ENCODE measurements around the gene THNSL1. TPM values are rescaled to one million over a fixed set of nuclear protein-coding genes. Genes with fewer than 3 reads are reported as not detected.

Gene THNSL1
- total and polyA plus RNA-seq, 2 of the 8 experiments (the other 6 are each of a cell fraction or from before 2014, with no cell fraction given) = 1.4 to 3.1 TPM

DNA sequence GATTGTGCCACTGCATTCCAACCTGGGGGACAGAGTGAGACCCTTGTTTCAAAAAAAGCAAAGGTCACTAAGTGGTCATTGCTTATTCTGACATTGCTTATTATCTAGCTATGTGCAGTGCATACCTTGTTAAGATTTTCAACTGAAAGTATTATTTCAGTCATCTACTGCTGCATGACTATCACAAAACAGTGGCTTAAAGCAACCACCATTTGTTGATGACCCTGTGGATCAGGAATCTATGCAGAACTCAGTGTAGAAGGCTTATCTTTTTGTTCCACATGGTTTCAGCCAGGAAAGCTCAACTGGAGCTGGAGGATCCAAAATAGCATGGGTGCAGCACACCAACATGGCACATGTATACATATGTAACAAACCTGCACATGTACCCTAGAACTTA lies 23.1 kb downstream of the THNSL1 start:
- POLR2A ChIA-PET (ENCODE audit: partially characterized antibody) = interaction anchor here (0.6 to 2.1 kb wide), 2 partner anchors 22 to 188 kb away, joined by 3 to 6 read pairs; no protein-coding TSS in a partner anchor
- no peak overlapping the region for H2BK5ac ChIP-seq (ENCODE audit: low read depth, low read length)
- H3K27ac ChIP-seq (ENCODE audit: low read depth, low read length) = no peak overlapping the region
- no peak overlapping the region for H2BK15ac ChIP-seq (ENCODE audit: low read length)
- H3K23ac ChIP-seq (ENCODE audit: insufficient read length) = no peak overlapping the region
- no peak overlapping the region for H4K5ac ChIP-seq (ENCODE audit: insufficient read length, low read depth, low read length)
- H3K4me3 ChIP-seq (ENCODE audit: extremely low read depth in 1 of 4, insufficient read depth in 2 of 4, low read depth in 3 of 4, low read length in 4 of 4) = no peak overlapping the region
- no peak overlapping the region for H3K4me2 ChIP-seq (ENCODE audit: insufficient read depth in 1 of 2, low read depth in 2 of 2, low read length in 2 of 2)
- H2AFZ ChIP-seq (ENCODE audit: low read length) = no peak overlapping the region
- no peak overlapping the region for H2AK5ac ChIP-seq (ENCODE audit: low read depth, low read length)
- H4K8ac ChIP-seq (ENCODE audit: extremely low read depth, insufficient read depth, low read length) = no peak overlapping the region
- DNase-seq (ENCODE audit: low read depth in 1 of 2, low spot score in 2 of 2) (no peak), FAIRE-seq (no peak)
- H3K4me1 ChIP-seq (replicated peaks in 1 of 4; ENCODE audit: control insufficient read depth in 3 of 4, insufficient read depth in 4 of 4, low read length in 3 of 4) = no peaks in the 10 kb centered on the region
- H3K4ac ChIP-seq (replicated peaks; ENCODE audit: insufficient read length, low read depth, low read length) = no peak overlapping the region
- H3K9ac ChIP-seq (replicated peaks in 1 of 4; ENCODE audit: extremely low read depth in 1 of 4, low read depth in 3 of 4, low read length in 3 of 4) = no peak overlapping the region
- CTCF ChIA-PET (ENCODE audit: partially characterized antibody) = interaction anchor here (0.6 to 1.4 kb wide), 4 partner anchors 25 to 151 kb away, joined by 3 to 5 read pairs (median 3); no protein-coding TSS in a partner anchor
- H4K20me1 ChIP-seq (replicated peaks in 1 of 2; ENCODE audit: control insufficient read depth in 1 of 2, insufficient read depth in 2 of 2, low read length in 2 of 2) = no peaks in the 10 kb centered on the region
- H2BK12ac ChIP-seq (ENCODE audit: low read depth, low read length) = no peak overlapping the region
- no peaks in the 10 kb centered on the region for H3K79me2 ChIP-seq (ENCODE audit: control insufficient read depth in 1 of 2, insufficient read depth in 2 of 2, low read length in 2 of 2)
- H3K18ac ChIP-seq (ENCODE audit: extremely low read depth, low read length) = no peak overlapping the region
- H3K27me3 ChIP-seq (replicated peaks in 1 of 4; ENCODE audit: control insufficient read depth in 3 of 4, extremely low read depth in 1 of 4, insufficient read depth in 3 of 4, low read length in 3 of 4) = no peaks in the 10 kb centered on the region
- H2BK20ac ChIP-seq (ENCODE audit: low read length) = no peak overlapping the region
- H3K14ac ChIP-seq (ENCODE audit: insufficient read length) = no peak overlapping the region
- H3K9me3 ChIP-seq (ENCODE audit: insufficient read depth in 2 of 2, low read depth in 1 of 2, low read length in 1 of 2) = no peaks in the 10 kb centered on the region
- no peaks in the 10 kb centered on the region for H3K23me2 ChIP-seq (ENCODE audit: low read depth, low read length)
- H2BK120ac ChIP-seq (replicated peaks; ENCODE audit: low read depth, low read length) = no peak overlapping the region
- no peak overlapping the region for H4K91ac ChIP-seq (replicated peaks; ENCODE audit: insufficient read length, low read length)
- no peaks in the 10 kb centered on the region for H3K36me3 ChIP-seq (ENCODE audit: control insufficient read depth in 2 of 4, insufficient read depth in 4 of 4, low read length in 3 of 4)
- TF ChIP-seq CBX8 (IDR thresholded peaks at IDR 0.05; ENCODE audit: borderline replicate concordance, low read depth, low read length) (no peak), MAFK (IDR thresholded peaks at IDR 0.05; ENCODE audit: low read depth, low read length) (no peak), FOSL1 (IDR thresholded peaks at IDR 0.05; ENCODE audit: insufficient read depth, low read depth, low read length) (no peak), SIN3A (conservative IDR thresholded peaks at IDR 0.05 in 1 of 2, IDR thresholded peaks at IDR 0.05 in 1 of 2; ENCODE audit: low read depth in 1 of 2, low read length in 2 of 2) (no peak), TEAD4 (IDR thresholded peaks at IDR 0.05; ENCODE audit: low read depth, low read length) (no peak)
- TF ChIP-seq, protein P1, sequence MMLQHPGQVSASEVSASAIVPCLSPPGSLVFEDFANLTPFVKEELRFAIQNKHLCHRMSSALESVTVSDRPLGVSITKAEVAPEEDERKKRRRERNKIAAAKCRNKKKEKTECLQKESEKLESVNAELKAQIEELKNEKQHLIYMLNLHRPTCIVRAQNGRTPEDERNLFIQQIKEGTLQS (IDR thresholded peaks at IDR 0.05; ENCODE audit: insufficient read depth, low read depth, low read length) = no peak
- H3K79me1 ChIP-seq (ENCODE audit: low read depth, low read length) = no peaks in the 10 kb centered on the region
- H3K56ac ChIP-seq (replicated peaks; ENCODE audit: insufficient read length, low read depth, low read length) = no peak overlapping the region
